Memory B cell (primary cell): Measurements from ENCODE around the gene ZMIZ1.

Experiments
- ATAC-seq: fragments of 150-1000 bp; cut with Tn5 transposase; 2 replicates; pipeline ENCODE4 v1.10.0; 2021; ENCODE audit warnings: low read depth, mild to moderate bottlenecking, moderate library complexity
- DNase-seq, 2 donors: peaks; one replicate each; pipeline ENCODE4 v3.0.0; 2022; ENCODE audit warnings: low spot score in 2 of 2
- H3K27ac Mint-ChIP-seq: one replicate; pipeline ENCODE4 v1.8.0; 2022; ENCODE audit warnings: mild to moderate bottlenecking, moderate library complexity, mixed read lengths
- H3K27me3 Mint-ChIP-seq: one replicate; pipeline ENCODE4 v1.8.0; 2022; ENCODE audit warnings: mixed read lengths
- H3K36me3 Mint-ChIP-seq: one replicate; pipeline ENCODE4 v1.8.0; 2022; ENCODE audit warnings: mild to moderate bottlenecking, mixed read lengths
- H3K4me1 Mint-ChIP-seq: one replicate; pipeline ENCODE4 v1.8.0; 2022; ENCODE audit warnings: mixed read lengths
- H3K4me3 Mint-ChIP-seq: one replicate; pipeline ENCODE4 v1.8.0; 2022; ENCODE audit warnings: mild to moderate bottlenecking, moderate library complexity, mixed read lengths
- H3K9me3 Mint-ChIP-seq: one replicate; pipeline ENCODE4 v1.8.0; 2022; ENCODE audit warnings: mixed read lengths

Gene ZMIZ1

DNA sequence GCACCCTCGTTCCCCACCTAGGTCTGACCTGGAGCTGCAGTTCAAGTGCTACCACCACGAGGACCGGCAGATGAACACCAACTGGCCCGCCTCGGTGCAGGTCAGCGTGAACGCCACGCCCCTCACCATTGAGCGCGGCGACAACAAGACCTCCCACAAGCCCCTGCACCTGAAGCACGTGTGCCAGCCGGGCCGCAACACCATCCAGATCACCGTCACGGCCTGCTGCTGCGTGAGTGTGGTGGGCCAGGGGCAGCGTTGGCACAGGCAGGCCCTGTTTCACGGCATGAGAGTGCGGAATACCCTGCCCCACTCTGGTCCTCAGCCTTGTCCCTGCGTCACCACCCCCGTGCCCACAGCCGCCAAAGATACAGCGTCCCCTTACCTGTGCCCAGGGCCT, 231.9 kb downstream of the ZMIZ1 start:
- no peak overlapping the region for H3K27ac Mint-ChIP-seq
- ATAC-seq (no peak), DNase-seq (no peak)
- peaks cover 35% of the 10 kb centered on the region for H3K36me3 Mint-ChIP-seq
- no peaks in the 10 kb centered on the region for H3K9me3 Mint-ChIP-seq
- H3K27me3 Mint-ChIP-seq, result no peaks in the 10 kb centered on the region
- H3K4me3 Mint-ChIP-seq, result no peak overlapping the region
- peaks cover 8% of the 10 kb centered on the region for H3K4me1 Mint-ChIP-seq

DNA sequence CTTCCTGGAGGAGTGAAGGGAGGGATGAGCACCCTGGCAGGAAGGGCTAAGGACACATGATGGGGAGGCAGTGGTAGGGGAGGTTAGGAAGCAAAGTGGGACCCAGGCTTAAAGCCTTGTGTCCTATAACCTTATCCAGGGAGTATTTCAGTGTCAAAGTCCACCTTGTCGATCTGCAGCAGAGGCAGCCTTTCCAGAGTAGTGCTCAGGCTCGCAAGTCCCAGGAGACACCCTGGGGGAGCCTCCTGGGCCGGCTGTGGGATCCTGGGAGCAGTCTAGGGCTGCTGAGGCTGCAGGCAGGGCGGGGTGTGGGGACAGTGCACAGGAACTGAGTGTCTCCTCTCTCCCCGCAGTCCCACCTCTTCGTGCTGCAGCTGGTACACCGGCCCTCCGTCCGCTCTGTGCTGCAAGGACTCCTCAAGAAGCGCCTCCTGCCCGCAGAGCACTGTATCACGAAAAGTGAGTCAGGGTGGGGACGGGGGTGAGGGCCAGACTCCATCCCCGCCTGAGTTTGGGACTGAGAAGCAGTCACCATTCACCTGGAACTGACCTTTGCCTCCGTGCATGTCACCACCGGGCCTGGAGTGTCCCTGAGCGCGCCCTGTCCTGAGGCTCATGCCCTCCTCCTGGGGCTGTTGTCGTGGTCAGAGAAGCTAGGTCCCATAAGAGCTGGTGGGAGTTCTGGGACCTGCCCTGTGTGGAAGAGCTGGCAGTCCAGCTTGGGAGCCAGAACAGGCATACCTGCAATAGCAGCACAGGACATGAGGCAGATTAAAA, 233.2 kb downstream of the ZMIZ1 start:
- Mint-ChIP-seq H3K27ac (no peak overlapping the region), H3K36me3 (peaks cover 41% of the 10 kb centered on the region), H3K27me3 (no peaks in the 10 kb centered on the region), H3K9me3 (no peaks in the 10 kb centered on the region), H3K4me3 (no peak overlapping the region), H3K4me1 (no peaks in the 10 kb centered on the region)
- ATAC-seq (no peak), DNase-seq (no peak)

DNA sequence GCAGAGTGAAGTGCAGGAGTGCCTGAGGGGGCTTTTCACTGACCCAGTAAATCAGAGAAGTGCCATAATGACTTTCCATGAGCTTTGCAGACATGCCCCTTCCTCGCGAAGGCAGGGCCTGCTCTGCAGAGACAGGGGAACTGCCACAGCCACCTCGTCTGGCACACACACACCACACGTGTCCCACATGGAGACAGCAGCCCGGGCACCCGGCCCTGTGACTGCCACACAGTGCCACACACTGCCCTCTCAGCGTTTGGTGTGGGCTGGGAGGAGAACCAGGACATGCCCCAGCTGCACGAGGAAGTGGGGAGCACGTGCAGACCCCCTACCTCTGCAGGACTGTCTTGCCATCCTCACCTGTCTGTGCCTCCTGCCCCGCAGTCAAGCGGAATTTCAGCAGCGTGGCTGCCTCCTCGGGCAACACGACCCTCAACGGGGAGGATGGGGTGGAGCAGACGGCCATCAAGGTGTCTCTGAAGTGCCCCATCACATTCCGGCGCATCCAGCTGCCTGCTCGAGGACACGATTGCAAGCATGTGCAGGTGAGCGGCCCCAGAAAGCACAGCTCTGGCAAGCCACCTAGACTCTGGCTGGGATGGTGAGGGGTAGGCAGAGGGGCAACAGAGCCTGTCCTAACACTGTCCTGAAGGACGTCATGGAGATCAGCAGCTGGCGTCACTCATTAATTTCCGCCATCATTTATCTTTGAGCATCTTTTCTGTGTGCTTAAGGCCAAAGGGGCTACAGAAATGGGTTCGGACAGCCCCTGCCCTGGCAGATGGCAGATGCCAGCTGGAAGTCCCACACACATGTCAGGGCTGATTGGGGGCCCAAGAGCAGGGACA, 235.1 kb downstream of the ZMIZ1 start:
- ATAC-seq (no peak), DNase-seq (no peak)
- no peaks in the 10 kb centered on the region for H3K27me3 Mint-ChIP-seq
- H3K27ac Mint-ChIP-seq, result no peak overlapping the region
- peaks cover 52% of the 10 kb centered on the region for H3K36me3 Mint-ChIP-seq
- no peaks in the 10 kb centered on the region for H3K9me3 Mint-ChIP-seq
- peaks cover 4% of the 10 kb centered on the region for H3K4me1 Mint-ChIP-seq
- H3K4me3 Mint-ChIP-seq, result no peak overlapping the region

DNA sequence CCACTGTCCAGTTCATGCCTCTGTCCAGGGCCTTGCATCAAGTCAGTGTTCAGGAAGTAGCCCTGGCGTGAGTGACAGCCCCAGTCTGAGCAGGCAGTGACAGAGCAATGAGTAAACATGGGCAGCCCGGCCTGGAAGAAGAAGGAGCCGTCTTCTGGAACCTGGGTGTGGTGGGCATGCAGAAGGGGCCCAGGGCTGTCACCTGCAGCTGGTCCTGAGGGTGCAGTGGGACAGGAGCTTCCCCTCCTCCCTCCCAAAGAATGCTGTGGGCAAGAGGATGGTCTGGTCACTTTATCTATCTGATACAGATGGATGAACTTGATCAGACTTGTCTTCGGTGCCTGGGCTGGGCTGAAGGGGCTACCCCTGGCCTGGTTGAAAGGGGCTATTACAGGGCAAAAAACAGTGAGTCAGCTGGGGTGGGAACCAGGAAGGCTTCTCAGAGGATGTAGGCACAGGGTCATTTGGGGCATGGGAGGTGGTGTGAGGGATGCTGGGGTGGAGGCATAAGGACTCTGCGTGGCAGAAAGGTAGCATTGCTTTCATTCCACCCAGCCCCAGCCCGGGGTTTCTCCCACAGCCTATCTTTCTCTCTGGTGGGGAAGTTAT, 235.8 kb downstream of the ZMIZ1 start:
- no peak for DNase-seq
- Mint-ChIP-seq H3K36me3 (peaks cover 51% of the 10 kb centered on the region), H3K27ac (no peak overlapping the region), H3K4me1 (peaks cover 6% of the 10 kb centered on the region), H3K4me3 (no peak overlapping the region), H3K9me3 (no peaks in the 10 kb centered on the region), H3K27me3 (no peaks in the 10 kb centered on the region)
- ATAC-seq, result no peak

DNA sequence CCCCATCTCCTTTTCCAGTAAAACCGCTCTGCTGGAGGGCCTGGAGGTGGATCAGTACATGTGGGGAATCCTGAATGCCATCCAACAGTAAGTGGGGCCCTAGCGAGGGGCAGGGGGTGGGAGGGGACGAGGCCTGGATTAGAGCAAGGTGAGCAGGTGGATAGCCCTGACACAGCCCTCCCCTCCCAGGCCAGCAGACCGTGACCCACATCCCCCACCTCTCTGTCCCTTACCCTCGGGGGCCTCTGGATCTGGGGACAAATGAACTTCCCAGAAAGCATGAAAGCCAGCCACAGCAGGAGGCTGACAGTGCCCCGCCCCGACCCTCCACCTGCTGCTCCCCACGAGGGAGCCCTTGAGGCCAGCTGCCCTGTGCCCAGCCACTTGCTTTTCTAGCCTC, 236.7 kb downstream of the ZMIZ1 start:
- Mint-ChIP-seq H3K36me3 (peaks cover 46% of the 10 kb centered on the region), H3K4me3 (no peak overlapping the region), H3K27ac (no peak overlapping the region), H3K4me1 (peaks cover 6% of the 10 kb centered on the region), H3K27me3 (no peaks in the 10 kb centered on the region), H3K9me3 (no peaks in the 10 kb centered on the region)
- no peak for ATAC-seq
- no peak for DNase-seq

DNA sequence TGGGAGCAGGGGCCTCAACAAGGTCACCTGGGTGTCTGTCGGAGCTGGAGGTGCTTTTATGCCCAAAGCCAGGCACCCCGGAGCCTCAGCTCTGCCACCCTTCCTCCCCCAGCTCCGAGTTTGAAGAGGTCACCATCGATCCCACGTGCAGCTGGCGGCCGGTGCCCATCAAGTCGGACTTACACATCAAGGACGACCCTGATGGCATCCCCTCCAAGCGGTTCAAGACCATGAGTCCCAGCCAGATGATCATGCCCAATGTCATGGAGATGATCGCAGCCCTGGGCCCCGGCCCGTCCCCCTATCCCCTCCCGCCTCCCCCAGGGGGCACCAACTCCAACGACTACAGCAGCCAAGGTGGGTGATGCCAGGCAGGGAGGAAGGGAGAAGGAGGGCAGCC, 237.2 kb downstream of the ZMIZ1 start:
- H3K27me3 Mint-ChIP-seq, result no peaks in the 10 kb centered on the region
- H3K36me3 Mint-ChIP-seq, result peaks cover 43% of the 10 kb centered on the region
- no peaks in the 10 kb centered on the region for H3K9me3 Mint-ChIP-seq
- DNase-seq (no peak), ATAC-seq (no peak)
- H3K4me3 Mint-ChIP-seq, result no peak overlapping the region
- peak overlapping the region; percentile 41 for H3K27ac Mint-ChIP-seq
- peaks cover 6% of the 10 kb centered on the region for H3K4me1 Mint-ChIP-seq

DNA sequence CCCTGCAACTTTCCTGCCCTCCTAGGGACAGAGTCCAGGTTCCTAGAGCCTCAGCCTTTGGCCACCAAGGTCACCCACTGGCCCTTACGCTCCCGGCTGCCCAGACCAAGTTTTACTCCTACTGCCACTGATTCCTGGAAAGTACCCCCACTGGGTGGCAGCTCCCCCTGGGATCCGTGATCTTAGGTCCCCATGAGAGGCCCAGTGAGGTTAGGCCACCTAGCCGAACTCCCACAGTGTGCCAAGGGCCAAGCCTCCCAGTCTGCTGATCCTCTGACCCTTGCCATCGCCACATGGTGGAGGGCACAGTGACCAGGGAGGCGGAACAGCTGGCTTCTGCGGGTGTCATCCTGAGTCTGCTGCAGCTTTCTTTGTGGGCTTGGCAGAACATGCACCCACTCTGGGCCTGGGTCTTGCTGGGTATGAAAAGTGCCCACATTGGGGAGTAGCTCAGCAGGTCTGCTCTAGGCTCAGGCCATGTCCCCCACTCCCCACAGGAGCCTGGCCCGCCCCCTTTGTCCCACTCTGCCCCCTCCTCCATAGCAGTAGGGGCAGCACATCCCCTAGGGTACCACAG, 238.0 kb downstream of the ZMIZ1 start:
- DNase-seq, result no peak
- no peak overlapping the region for H3K4me3 Mint-ChIP-seq
- peak overlapping the region; percentile 41 for H3K27ac Mint-ChIP-seq
- H3K9me3 Mint-ChIP-seq, result no peaks in the 10 kb centered on the region
- ATAC-seq, result no peak
- H3K36me3 Mint-ChIP-seq, result peaks cover 38% of the 10 kb centered on the region
- H3K27me3 Mint-ChIP-seq, result no peaks in the 10 kb centered on the region
- peaks cover 6% of the 10 kb centered on the region for H3K4me1 Mint-ChIP-seq

DNA sequence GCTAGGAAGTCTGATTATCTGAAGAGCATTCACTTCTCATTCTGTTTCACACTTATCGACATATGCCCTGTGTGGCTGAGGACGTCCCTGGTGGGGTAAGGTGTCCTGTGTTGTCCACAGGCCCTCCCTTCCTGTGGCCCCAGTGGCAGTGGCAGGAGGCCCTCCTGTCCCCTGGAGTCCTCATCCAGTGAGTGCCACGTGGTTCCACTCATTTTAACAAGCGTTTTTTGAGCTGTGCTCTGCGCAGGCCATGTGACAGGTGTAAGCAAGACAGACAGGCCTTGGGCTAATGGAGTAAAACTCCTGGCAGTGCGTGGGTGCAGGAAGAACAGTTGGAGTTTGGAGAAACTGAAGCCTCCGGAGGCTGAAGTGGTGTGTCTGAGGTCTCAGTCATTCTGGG, 239.2 kb downstream of the ZMIZ1 start:
- Mint-ChIP-seq H3K27me3 (no peaks in the 10 kb centered on the region), H3K4me1 (peaks cover 6% of the 10 kb centered on the region), H3K27ac (no peak overlapping the region), H3K4me3 (no peak overlapping the region), H3K36me3 (peaks cover 37% of the 10 kb centered on the region), H3K9me3 (no peaks in the 10 kb centered on the region)
- DNase-seq, result no peak
- no peak for ATAC-seq

DNA sequence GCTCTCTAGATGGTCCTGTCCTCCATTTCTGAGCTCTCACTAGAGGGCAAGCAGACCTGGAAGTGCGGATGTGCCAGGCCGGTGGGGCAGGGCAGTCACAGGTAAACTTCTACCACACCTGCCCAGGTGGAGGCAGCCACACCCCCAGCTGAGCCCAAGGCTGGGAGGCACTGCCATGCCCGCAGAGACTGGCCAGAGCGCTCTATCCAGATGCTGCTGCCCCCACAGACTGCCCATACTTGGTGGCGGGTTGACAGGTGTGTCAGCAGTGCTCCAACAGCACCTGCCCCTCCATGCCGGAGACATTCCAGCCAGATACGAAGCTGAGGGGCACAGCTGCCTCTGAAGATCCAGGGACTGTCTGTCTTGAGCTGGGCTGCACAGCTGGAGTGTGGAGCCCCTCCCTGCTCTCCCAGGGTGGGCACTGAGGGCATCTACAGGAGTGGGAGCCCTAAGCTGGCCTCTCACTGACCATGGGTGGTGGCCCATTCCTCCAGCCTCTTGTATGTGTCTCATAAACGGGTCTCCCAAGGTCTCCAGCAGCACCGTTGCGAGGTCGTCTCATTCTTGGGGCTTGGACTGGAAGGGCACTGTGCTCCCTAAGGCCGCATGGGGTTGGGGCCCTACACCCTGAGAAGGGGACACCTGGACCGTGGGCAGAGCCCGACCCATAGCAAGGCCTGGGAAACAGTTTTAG, 240.4 kb downstream of the ZMIZ1 start:
- Mint-ChIP-seq H3K27me3 (no peaks in the 10 kb centered on the region), H3K4me3 (no peak overlapping the region), H3K27ac (peak overlapping the region; percentile 52), H3K36me3 (peaks cover 42% of the 10 kb centered on the region), H3K9me3 (no peaks in the 10 kb centered on the region), H3K4me1 (peaks cover 6% of the 10 kb centered on the region)
- DNase-seq (no peak), ATAC-seq (no peak)

DNA sequence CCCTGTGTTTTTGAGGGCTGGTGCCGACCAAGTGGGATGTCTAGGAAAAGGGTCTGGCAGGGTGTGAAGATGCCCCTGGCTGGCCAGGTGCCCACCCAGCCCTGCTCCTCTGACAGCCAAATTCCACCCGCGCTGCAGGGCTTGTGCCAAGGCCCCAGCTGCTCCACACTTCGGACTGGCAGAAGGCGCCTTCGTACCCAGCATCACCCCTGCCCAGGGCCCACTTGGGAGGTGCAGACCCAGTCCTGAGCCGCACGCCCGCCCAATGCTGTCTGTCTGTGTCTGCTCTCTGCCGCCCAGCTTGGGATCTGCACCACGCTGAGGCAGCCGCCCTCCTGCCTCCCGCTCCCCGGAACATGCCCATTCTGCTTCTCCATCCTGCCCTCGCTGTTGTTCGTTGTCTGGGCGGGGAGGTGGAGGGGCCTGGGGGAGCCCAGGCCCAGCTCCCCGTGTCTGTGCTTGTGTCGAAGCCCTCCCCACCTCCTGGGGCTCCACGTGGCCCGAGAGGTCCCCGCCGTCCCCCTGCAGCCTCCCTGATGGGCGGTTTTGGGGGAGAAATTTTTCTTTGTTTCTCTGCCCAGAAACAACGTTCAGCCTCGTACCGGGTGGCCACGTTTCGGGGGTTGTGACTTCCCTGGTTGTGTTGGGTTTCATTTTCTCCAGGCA, 241.6 kb downstream of the ZMIZ1 start:
- Mint-ChIP-seq H3K4me3 (no peak overlapping the region), H3K9me3 (no peaks in the 10 kb centered on the region), H3K36me3 (peaks cover 38% of the 10 kb centered on the region), H3K4me1 (peaks cover 6% of the 10 kb centered on the region), H3K27ac (no peak overlapping the region), H3K27me3 (no peaks in the 10 kb centered on the region)
- ATAC-seq (no peak), DNase-seq (no peak)

DNA sequence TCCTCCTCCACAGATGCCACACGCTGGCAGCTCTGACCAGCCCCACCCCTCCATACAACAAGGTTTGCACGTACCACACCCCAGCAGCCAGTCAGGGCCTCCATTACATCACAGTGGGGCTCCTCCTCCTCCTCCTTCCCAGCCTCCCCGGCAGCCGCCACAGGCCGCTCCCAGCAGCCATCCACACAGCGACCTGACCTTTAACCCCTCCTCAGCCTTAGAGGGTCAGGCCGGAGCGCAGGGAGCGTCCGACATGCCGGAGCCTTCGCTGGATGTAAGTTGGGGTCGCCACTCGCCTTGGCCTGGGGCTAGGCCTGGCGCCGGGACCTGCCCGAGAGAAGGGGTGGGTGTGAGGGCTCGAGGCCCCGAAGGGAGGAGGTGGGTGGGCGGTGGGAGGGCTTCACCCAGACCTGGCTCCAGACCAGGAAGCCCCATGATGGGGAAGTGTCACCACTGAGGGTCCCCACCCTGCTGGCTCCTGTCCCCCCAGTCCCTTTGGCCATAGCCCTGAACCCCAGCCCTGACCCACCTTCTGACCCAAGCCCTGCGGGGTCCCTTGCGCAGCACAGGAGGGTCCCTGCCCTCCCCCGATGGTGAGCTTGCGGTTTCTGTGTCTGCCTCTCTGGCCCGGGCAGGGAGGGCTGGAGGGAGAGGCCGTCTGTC, 242.3 kb downstream of the ZMIZ1 start:
- DNase-seq (no peak), ATAC-seq (no peak)
- H3K4me3 Mint-ChIP-seq, result no peak overlapping the region
- H3K27ac Mint-ChIP-seq, result no peak overlapping the region
- no peaks in the 10 kb centered on the region for H3K27me3 Mint-ChIP-seq
- peaks cover 13% of the 10 kb centered on the region for H3K4me1 Mint-ChIP-seq
- peaks cover 36% of the 10 kb centered on the region for H3K36me3 Mint-ChIP-seq
- no peaks in the 10 kb centered on the region for H3K9me3 Mint-ChIP-seq

DNA sequence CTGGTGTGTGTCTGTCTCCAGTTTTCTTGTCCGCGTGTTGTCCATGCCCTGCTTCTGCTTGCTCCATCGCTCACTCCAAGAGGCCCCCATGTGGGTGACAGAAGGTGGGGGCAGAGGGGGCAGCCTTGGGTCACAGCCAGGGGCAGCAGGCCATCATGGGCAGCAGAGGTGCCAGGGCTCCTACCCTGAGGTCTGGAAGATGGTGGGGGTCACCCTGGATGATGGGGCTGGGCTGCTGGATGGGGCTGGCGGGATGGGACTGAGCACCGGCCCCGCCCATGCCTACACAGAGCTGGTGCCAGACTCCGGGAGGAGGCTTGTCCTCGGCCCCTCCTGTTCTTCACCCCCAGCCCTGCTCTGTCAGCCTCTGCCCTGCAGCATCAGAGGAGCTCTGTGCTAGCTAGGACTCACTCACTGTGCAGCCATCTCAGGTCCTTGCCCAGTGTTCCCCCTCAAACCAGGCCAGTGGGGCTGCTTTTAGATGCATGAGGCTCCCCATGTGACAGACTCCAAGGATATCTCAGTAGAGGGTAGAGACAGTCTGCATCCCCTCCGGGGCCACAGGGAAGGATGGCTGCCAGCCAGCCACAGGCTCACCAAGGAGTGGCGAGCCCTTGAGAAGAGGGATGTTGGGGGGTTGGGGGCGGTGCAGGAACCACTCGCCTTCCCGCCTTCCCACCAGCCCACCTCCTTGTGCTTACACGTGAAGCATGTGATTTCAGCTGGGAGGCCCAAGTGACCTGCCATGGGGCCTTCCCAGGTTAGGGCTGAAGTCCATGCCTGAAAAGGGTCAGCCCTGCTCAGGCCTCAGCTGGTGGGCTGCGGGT, 243.0 kb downstream of the ZMIZ1 start:
- no peaks in the 10 kb centered on the region for H3K9me3 Mint-ChIP-seq
- no peak overlapping the region for H3K4me3 Mint-ChIP-seq
- peaks cover 32% of the 10 kb centered on the region for H3K36me3 Mint-ChIP-seq

More for the DNA sequence above, 243.0 kb downstream of the ZMIZ1 start:
- ATAC-seq, result no peak
- H3K4me1 Mint-ChIP-seq, result peaks cover 17% of the 10 kb centered on the region
- H3K27me3 Mint-ChIP-seq, result no peaks in the 10 kb centered on the region
- no peak overlapping the region for H3K27ac Mint-ChIP-seq
- no peak for DNase-seq
